HepG2 (cell line): ENCODE results near the gene COL5A1. TPM values are rescaled to one million over a fixed set of nuclear protein-coding genes. Genes with fewer than 3 reads are reported as not detected.

Experiments used
- ATAC-seq: fragments of 200-7000 bp; cut with Tn5 transposase; 3 replicates; pipeline ENCODE4 v1.9.1; 2020; ENCODE audit warnings: mild to moderate bottlenecking, moderate library complexity
- BruUV-seq: library from RNA; stranded (reverse); fragments of 400-500 nt; replicated peaks from 2 replicates; lab custom pipeline; 2021; lab: Mats Ljungman, UMichigan
- CTCF ChIA-PET: fragments of 300-600 bp; formaldehyde crosslinking; extraction: SDS; loops from one replicate; lab custom pipeline; 2021; ENCODE audit warnings: low total read pairs, inconsistent platforms, low intra/inter-chr PET ratio; lab: Yijun Ruan, JAX
- POLR2A ChIA-PET: fragments of 350-600 bp; sonication (Branson Sonifier 250); formaldehyde crosslinking; loops from one replicate; lab custom pipeline; 2020; ENCODE audit warnings: antibody characterized with exemption, inconsistent platforms; lab: Yijun Ruan, JAX
- DNase-seq: peaks from one replicate; pipeline ENCODE4 v3.0.0-alpha.2; 2015; ENCODE audit warnings: low spot score
- FAIRE-seq: peaks from 3 replicates; lab custom pipeline; 2011; peaks lifted over from hg19 to GRCh38; lab: Jason Lieb, UNC
- H2AFZ ChIP-seq: one replicate; pipeline ENCODE4 v1.6.1; 2011; ENCODE audit warnings: low read length, inconsistent platforms
- H3K27ac ChIP-seq: fragments of 300-600 bp; 3 replicates; pipeline ENCODE4 v1.8.0; 2011; ENCODE audit warnings: mixed run types, mild to moderate bottlenecking, mixed read lengths, low read length, inconsistent platforms; ENCODE audit not compliant: insufficient read depth; ENCODE audit errors: extremely low read length
- H3K27me3 ChIP-seq, 2 experiments: fragments of 200-600 bp in 1 of 2; 2 replicates in 1 of 2; 3 replicates in 1 of 2; pipeline versions ENCODE4 v1.6.0 to v1.8.0; 2011; ENCODE audit warnings: low read length in 2 of 2, mild to moderate bottlenecking in 2 of 2, moderate library complexity in 2 of 2, inconsistent platforms in 1 of 2; ENCODE audit not compliant: insufficient read depth in 2 of 2, control insufficient read depth in 1 of 2
- H3K36me3 ChIP-seq, 2 experiments: fragments of 200-600 bp in 1 of 2; replicated peaks in 1 of 2; 2 replicates in 1 of 2; 3 replicates in 1 of 2; pipeline versions ENCODE4 v1.5.1 to v1.8.0; 2011; ENCODE audit warnings: low read length in 2 of 2, inconsistent platforms in 1 of 2; ENCODE audit not compliant: insufficient read depth in 2 of 2, control insufficient read depth in 1 of 2
- H3K4me1 ChIP-seq: 2 replicates; pipeline ENCODE4 v1.5.1; 2012; ENCODE audit warnings: low read length, inconsistent platforms; ENCODE audit not compliant: insufficient read depth
- H3K4me2 ChIP-seq: 2 replicates; pipeline ENCODE4 v1.6.0; 2011; ENCODE audit warnings: low read depth, low read length, inconsistent platforms
- H3K4me3 ChIP-seq, 3 experiments: fragments of 200-600 bp in 1 of 3; sonication (generic), shearing (Covaris generic) in 1 of 3; replicated peaks in 1 of 3; 2 replicates each; pipeline ENCODE4 v1.5.1; 2011 to 2016; ENCODE audit warnings: low read length in 3 of 3, inconsistent platforms in 2 of 3, low read depth in 2 of 3, mild to moderate bottlenecking in 2 of 3, control low read depth in 1 of 3, mixed read lengths in 1 of 3; ENCODE audit not compliant: insufficient read depth in 1 of 3
- H3K79me2 ChIP-seq: one replicate; pipeline ENCODE4 v1.6.1; 2011; ENCODE audit warnings: low read length, inconsistent platforms; ENCODE audit not compliant: insufficient read depth
- H3K9ac ChIP-seq: 2 replicates; pipeline ENCODE4 v1.6.0; 2011; ENCODE audit warnings: mild to moderate bottlenecking, low read depth, low read length, inconsistent platforms; ENCODE audit not compliant: insufficient read depth
- H3K9me3 ChIP-seq: 2 replicates; pipeline ENCODE4 v1.5.1; 2012; ENCODE audit warnings: mild to moderate bottlenecking, low read length
- H4K20me1 ChIP-seq: 2 replicates; pipeline ENCODE4 v1.6.0; 2011; ENCODE audit warnings: inconsistent platforms, mild to moderate bottlenecking, low read length, moderate library complexity; ENCODE audit not compliant: insufficient read depth
- BORCS8-MEF2B ChIP-seq: sonication (generic); formaldehyde crosslinking; IDR thresholded peaks from 2 replicates; pipeline ENCODE4 v1.8.0; 2022; ENCODE audit warnings: mild to moderate bottlenecking, missing genetic modification reagents
- CREBL2 ChIP-seq: sonication (generic); formaldehyde crosslinking; IDR thresholded peaks from 2 replicates; pipeline ENCODE4 v1.8.1; 2023; ENCODE audit warnings: missing genetic modification reagents, mild to moderate bottlenecking, borderline replicate concordance
- HIC2 ChIP-seq: sonication (generic); formaldehyde crosslinking; IDR thresholded peaks from 2 replicates; pipeline ENCODE4 v1.9.0; 2022; ENCODE audit warnings: low read depth, missing genetic modification reagents
- MNT ChIP-seq: fragments of 450-650 bp; IDR thresholded peaks from 2 replicates; pipeline ENCODE4 v1.6.1; 2016
- MYC ChIP-seq: sonication (generic); formaldehyde crosslinking; IDR thresholded peaks from 2 replicates; pipeline ENCODE4 v1.9.0; 2021; ENCODE audit warnings: missing genetic modification reagents, borderline replicate concordance
- PITX1 ChIP-seq: sonication (generic); formaldehyde crosslinking; IDR thresholded peaks from 2 replicates; pipeline ENCODE4 v1.5.1; 2020; ENCODE audit warnings: mild to moderate bottlenecking, missing genetic modification reagents
- POLR2A ChIP-seq, 2 experiments: IDR thresholded peaks; 2 replicates each; pipeline ENCODE4 v1.6.1; 2011; ENCODE audit warnings: low read depth in 2 of 2, low read length in 2 of 2, mild to moderate bottlenecking in 1 of 2, moderate library complexity in 1 of 2; ENCODE audit not compliant: insufficient read depth in 1 of 2
- ZBTB21 ChIP-seq: sonication (generic); formaldehyde crosslinking; IDR thresholded peaks from 2 replicates; pipeline ENCODE4 v1.4.0; 2020; ENCODE audit warnings: missing genetic modification reagents
- ZNF761 ChIP-seq: sonication (generic); formaldehyde crosslinking; conservative IDR thresholded peaks from 2 replicates; pipeline ENCODE4 v1.4.0; 2020; ENCODE audit warnings: mild to moderate bottlenecking, missing genetic modification reagents
- WGBS: methylation state at CpG from one replicate; pipeline ENCODE4 v1.1.6; 2017; ENCODE audit warnings: low lambda C conversion rate; 5-methylcytosine and 5-hydroxymethylcytosine counted together
- in situ Hi-C: cut with HindIII; loops from 2 replicates; pipeline ENCODE4 v1.10.0; 2017; ENCODE audit warnings: low pct_unique_long_range_greater_than_20kb; ENCODE audit not compliant: extremely low pct_ligation_motif_present
- intact Hi-C: fragments of 100-400 bp; cut with micrococcal nuclease; formaldehyde crosslinking; loops from one replicate; pipeline ENCODE4 v1.10.0; 2022; ENCODE audit not compliant: unreplicated experiment
- polyA plus RNA-seq, 8 experiments: library from polyadenylated mRNA; depleted of rRNA in 3 of 8; stranded (reverse) in 7 of 8; unstranded in 1 of 8; fragments of >200 nt; fragmentation: Illumina TruSeq in 4 of 8; extraction: Trizol in 4 of 8; gene quantifications; 2 replicates each; pipeline versions ENCODE4 v1.2.1 to v1.2.3, GENCODE V29; 2011 to 2016; ENCODE audit warnings: low read depth in 4 of 8, missing spikeins in 1 of 8, mixed read lengths in 1 of 8; ENCODE audit not compliant: insufficient read depth in 1 of 8
- total RNA-seq, 5 experiments: library from RNA; depleted of rRNA; stranded (reverse); fragments of >200 nt; fragmentation: Illumina TruSeq; extraction: Trizol; gene quantifications; 2 replicates each; pipeline ENCODE4 v1.2.3, GENCODE V29; 2016; ENCODE audit warnings: low read depth in 1 of 5

Gene COL5A1
- total and polyA plus RNA-seq, 2 of the 13 experiments (the other 11 are each of a cell fraction or from before 2014, with no cell fraction given) = not detected

- WGBS = 69% methylated on average over 8 of the region's 9 CpGs
- Histone ChIP-seq H2AFZ (no peak overlapping the region), H3K36me3 (no peaks in the 10 kb centered on the region), H3K27me3 (peaks cover 19 to 50% of the 10 kb centered on the region in 2 experiments; a peak in 4 of 5 replicates), H3K27ac (no peak overlapping the region), H3K9ac (no peak overlapping the region), H3K4me1 (no peaks in the 10 kb centered on the region), H3K79me2 (no peaks in the 10 kb centered on the region)
- ChIA-PET POLR2A (no interaction called here), CTCF (no interaction called here)
- no TSS peak for BruUV-seq
- ATAC-seq = no peak
- TF ChIP-seq MYC (CRISPR knock-in tag) (no peak), MNT (0 out of 2 replicates have a peak, but pooled peaks have one; percentile 2), CREBL2 (CRISPR knock-in tag) (no peak), PITX1 (CRISPR knock-in tag) (no peak)
- TF ChIP-seq, all 625 proteins: peak for 1
- intact Hi-C loops = no loop called here
- in situ Hi-C loops = no loop called here
- H3K4me3 ChIP-seq = no peak overlapping the region
- H4K20me1 ChIP-seq = no peaks in the 10 kb centered on the region
- FAIRE-seq (no peak), DNase-seq (no peak)
- no peak overlapping the region for H3K4me2 ChIP-seq
- H3K9me3 ChIP-seq = no peaks in the 10 kb centered on the region
Measured at GRCh38 chr9:134758949-134759607, 117.5 kb downstream of the COL5A1 start.

GRCh38 chr9:134759913-134760312 lies 118.3 kb downstream of the COL5A1 start:
- POLR2A ChIA-PET = no interaction called here
- FAIRE-seq (no peak), ATAC-seq (no peak), DNase-seq (no peak)
- H3K27me3 ChIP-seq = peaks cover 14 to 45% of the 10 kb centered on the region in 2 experiments; a peak in 4 of 5 replicates
- WGBS = 71% methylated on average over 8 of the region's 8 CpGs
- BruUV-seq = no TSS peak
- H3K36me3 ChIP-seq = no peaks in the 10 kb centered on the region
- no peaks in the 10 kb centered on the region for H3K4me1 ChIP-seq
- no peak overlapping the region for H3K9ac ChIP-seq
- intact Hi-C loops = no loop called here
- no peak overlapping the region for H3K27ac ChIP-seq
- CTCF ChIA-PET = no interaction called here
- no peaks in the 10 kb centered on the region for H3K9me3 ChIP-seq
- no peaks in the 10 kb centered on the region for H3K79me2 ChIP-seq
- TF ChIP-seq MNT = 0 out of 2 replicates have a peak, but pooled peaks have one; percentile 3
- no peak for TF ChIP-seq ZBTB21 (CRISPR knock-in tag)
- TF ChIP-seq ZNF761 = no peak
- TF ChIP-seq POLR2A (IDR thresholded peaks at IDR 0.05; ENCODE audit: insufficient read depth in 1 of 2, low read depth in 2 of 2, low read length in 2 of 2) = no peak
- TF ChIP-seq BORCS8-MEF2B (CRISPR knock-in tag) = no peak
- no peak for TF ChIP-seq HIC2 (CRISPR knock-in tag)
- TF ChIP-seq, all 625 proteins: peak for 1
- no peaks in the 10 kb centered on the region for H4K20me1 ChIP-seq
- H2AFZ ChIP-seq = no peak overlapping the region
- no peak overlapping the region for H3K4me3 ChIP-seq
- in situ Hi-C loops = no loop called here
- H3K4me2 ChIP-seq = no peak overlapping the region
